ENCODE data around the gene C12orf76. TPM values are rescaled to one million over a fixed set of nuclear protein-coding genes. Genes with fewer than 3 reads are reported as not detected.
A peak's percentile ranks its signal among the peaks of the same experiment; 100 is the strongest.

The C12orf76 gene, protein sequence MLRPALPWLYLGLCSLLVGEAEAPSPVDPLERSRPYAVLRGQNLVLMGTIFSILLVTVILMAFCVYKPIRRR
- total RNA-seq = 7.6 and 9.4 TPM in 2 replicates

DNA sequence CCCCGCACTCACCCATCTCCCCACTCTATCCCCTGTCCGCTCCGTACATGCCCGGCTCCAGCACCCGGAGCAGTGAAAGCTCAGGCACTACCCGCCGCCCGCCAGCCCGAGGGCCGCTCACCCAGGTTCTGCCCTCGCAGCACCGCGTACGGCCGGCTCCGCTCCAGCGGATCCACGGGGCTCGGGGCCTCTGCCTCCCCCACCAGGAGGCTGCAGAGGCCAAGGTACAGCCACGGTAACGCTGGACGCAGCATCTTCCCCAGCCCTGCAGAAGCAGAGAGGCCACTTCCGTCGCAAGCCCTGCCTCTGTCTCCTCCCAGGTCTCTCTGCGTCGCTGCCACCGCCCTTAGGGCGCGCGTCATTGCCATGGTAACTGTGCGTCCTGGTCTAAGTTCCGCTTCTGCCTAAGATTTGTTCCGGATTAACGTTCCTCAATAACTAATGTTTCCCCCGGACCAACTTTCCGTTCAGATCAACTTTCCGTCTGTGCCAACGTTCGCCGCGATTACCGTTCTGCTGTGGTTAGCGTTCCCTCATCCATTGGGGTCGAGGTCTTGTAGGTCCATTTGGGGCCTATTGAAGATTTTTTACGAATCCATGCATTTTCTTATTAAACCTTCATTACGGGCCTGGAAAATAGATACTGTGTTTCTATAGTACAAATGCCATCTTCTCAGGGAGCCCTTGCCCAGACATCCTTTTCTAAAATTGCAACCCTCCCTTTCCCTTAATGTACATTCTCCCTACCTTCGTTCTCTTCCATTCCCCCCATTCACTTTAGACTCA, at the start of gene C12orf76:
Gene C12orf76, minus strand, starts transcription at position 281 of the 786 bp plus-strand sequence. Its CDS starts 27 bp downstream, at position 254.
- Histone ChIP-seq H3K4me2 (ENCODE audit: insufficient read depth, low read length) (peak within 1 kb of the TSS; percentile 96), H3K27ac (ENCODE audit: low read depth, low read length) (peak within 1 kb of the TSS; percentile 87), H4K20me1 (ENCODE audit: insufficient read depth, low read length) (peaks cover 8% of the 10 kb centered on the region), H2AFZ (ENCODE audit: low read length) (peak within 1 kb of the TSS; percentile 91), H3K9me3 (ENCODE audit: low read depth, low read length) (no peaks in the 10 kb centered on the region), H3K79me2 (ENCODE audit: insufficient read depth, low read length) (peaks cover 39% of the 10 kb centered on the region), H3K4me1 (ENCODE audit: insufficient read depth, low read length) (peaks cover 11% of the 10 kb centered on the region), H3K27me3 (ENCODE audit: insufficient read depth, low read length) (no peaks in the 10 kb centered on the region), H3K36me3 (ENCODE audit: insufficient read depth, low read length) (no peaks in the 10 kb centered on the region), H3K4me3 (ENCODE audit: insufficient read depth, low read length) (peak within 1 kb of the TSS; percentile 93)
- DNase-seq (ENCODE audit: insufficient read length, low spot score, missing footprints) = peak; percentile 94
- TF ChIP-seq, protein P1, sequence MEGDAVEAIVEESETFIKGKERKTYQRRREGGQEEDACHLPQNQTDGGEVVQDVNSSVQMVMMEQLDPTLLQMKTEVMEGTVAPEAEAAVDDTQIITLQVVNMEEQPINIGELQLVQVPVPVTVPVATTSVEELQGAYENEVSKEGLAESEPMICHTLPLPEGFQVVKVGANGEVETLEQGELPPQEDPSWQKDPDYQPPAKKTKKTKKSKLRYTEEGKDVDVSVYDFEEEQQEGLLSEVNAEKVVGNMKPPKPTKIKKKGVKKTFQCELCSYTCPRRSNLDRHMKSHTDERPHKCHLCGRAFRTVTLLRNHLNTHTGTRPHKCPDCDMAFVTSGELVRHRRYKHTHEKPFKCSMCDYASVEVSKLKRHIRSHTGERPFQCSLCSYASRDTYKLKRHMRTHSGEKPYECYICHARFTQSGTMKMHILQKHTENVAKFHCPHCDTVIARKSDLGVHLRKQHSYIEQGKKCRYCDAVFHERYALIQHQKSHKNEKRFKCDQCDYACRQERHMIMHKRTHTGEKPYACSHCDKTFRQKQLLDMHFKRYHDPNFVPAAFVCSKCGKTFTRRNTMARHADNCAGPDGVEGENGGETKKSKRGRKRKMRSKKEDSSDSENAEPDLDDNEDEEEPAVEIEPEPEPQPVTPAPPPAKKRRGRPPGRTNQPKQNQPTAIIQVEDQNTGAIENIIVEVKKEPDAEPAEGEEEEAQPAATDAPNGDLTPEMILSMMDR (IDR thresholded peaks at IDR 0.05; ENCODE audit: extremely low read depth, low read depth, low read length) = no peak

DNA sequence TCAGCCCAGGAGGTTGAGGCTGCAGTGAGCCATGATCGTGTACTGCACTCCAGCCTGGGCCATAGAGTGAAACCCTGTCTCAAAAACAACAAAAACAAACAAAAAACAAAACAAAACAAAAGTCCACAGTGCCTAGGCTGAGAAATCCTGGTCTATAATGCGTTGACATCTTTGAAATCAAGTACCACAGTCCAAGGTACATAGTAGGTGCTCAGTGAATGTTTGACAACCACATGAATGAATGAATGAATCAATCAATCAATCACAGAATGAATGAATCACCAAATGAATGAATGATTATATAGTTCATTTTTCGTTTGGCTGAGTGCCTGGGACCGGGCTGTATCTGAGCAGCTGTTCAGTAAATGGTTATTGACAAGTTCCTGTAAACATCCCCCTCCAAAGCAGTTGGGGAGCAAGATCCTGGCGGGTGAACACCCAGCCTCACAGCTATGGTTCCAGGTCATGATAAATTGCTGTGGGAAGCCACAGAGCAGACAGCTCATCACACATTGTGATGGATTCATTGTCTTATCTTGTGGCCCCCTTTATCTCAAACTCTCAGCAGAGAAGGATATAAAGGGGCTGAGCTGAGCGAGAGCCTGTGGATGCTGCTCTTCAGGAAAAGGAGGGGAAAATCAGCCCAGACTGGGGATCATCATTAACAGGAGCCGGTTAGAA, 45.4 kb upstream of the C12orf76 start:
- DNase-seq (ENCODE audit: insufficient read length, low spot score, missing footprints) = no peak
- no peaks in the 10 kb centered on the region for H3K36me3 ChIP-seq (ENCODE audit: insufficient read depth, low read length)
- H3K4me3 ChIP-seq (ENCODE audit: insufficient read depth, low read length) = no peak overlapping the region
- H3K27me3 ChIP-seq (ENCODE audit: insufficient read depth, low read length) = peaks cover 13% of the 10 kb centered on the region
- H3K4me2 ChIP-seq (ENCODE audit: insufficient read depth, low read length) = no peak overlapping the region
- no peaks in the 10 kb centered on the region for H4K20me1 ChIP-seq (ENCODE audit: insufficient read depth, low read length)
- no peaks in the 10 kb centered on the region for H3K4me1 ChIP-seq (ENCODE audit: insufficient read depth, low read length)
- H3K79me2 ChIP-seq (ENCODE audit: insufficient read depth, low read length) = no peaks in the 10 kb centered on the region
- no peak overlapping the region for H3K27ac ChIP-seq (ENCODE audit: low read depth, low read length)
- no peaks in the 10 kb centered on the region for H3K9me3 ChIP-seq (ENCODE audit: low read depth, low read length)
- no peak overlapping the region for H2AFZ ChIP-seq (ENCODE audit: low read length)
- TF ChIP-seq, protein P1 (IDR thresholded peaks at IDR 0.05; ENCODE audit: extremely low read depth, low read depth, low read length) = no peak

DNA sequence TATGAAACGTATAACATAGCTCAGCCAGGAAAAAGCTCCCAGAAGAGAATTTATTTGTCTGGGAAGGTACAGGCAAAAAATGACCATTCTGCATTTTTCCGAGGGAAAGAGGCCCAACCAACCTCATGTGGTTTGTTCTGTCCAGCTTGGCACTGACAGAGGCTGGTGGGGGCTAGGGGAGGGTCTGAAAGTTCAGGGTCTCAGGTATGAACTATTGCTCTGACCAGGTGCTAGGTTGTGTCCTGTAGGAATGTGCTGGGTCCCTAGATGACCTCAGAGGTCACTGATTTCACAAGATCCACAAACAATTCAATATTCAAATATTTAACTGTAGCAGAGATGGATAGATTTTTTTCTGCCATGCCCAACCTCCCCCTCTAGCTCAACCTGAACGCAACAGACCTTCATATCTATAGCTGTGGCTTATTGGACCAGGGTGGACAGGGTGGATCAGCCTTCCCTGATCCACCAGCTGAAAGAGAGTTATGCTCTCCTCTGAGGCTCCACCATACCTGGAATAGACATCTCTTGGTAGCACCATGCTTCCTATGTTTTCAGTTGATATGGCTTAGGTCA, 42.9 kb upstream of the C12orf76 start:
- H4K20me1 ChIP-seq (ENCODE audit: insufficient read depth, low read length) = no peaks in the 10 kb centered on the region
- H3K9me3 ChIP-seq (ENCODE audit: low read depth, low read length) = no peaks in the 10 kb centered on the region
- no peaks in the 10 kb centered on the region for H3K4me1 ChIP-seq (ENCODE audit: insufficient read depth, low read length)
- H3K36me3 ChIP-seq (ENCODE audit: insufficient read depth, low read length) = no peaks in the 10 kb centered on the region
- H3K4me2 ChIP-seq (ENCODE audit: insufficient read depth, low read length) = no peak overlapping the region
- DNase-seq (ENCODE audit: insufficient read length, low spot score, missing footprints) = no peak
- peaks cover 15% of the 10 kb centered on the region for H3K27me3 ChIP-seq (ENCODE audit: insufficient read depth, low read length)
- no peak overlapping the region for H3K27ac ChIP-seq (ENCODE audit: low read depth, low read length)
- H3K79me2 ChIP-seq (ENCODE audit: insufficient read depth, low read length) = no peaks in the 10 kb centered on the region
- TF ChIP-seq, protein P1 (IDR thresholded peaks at IDR 0.05; ENCODE audit: extremely low read depth, low read depth, low read length) = no peak
- no peak overlapping the region for H3K4me3 ChIP-seq (ENCODE audit: insufficient read depth, low read length)
- no peak overlapping the region for H2AFZ ChIP-seq (ENCODE audit: low read length)

Data from osteoblast (primary cell).